ENCODE data around the gene RPL7A. TPM values are rescaled to one million over a fixed set of nuclear protein-coding genes. Genes with fewer than 3 reads are reported as not detected.
"Not testable (repeated sequence)": the region's sequence is repeated elsewhere in the genome, so short reads cannot be mapped to it uniquely, and the experiment has no call there.

The RPL7A gene
- total and polyA plus RNA-seq, 9 donors: 3,805 to 6,397 (median 4,279) TPM

DNA sequence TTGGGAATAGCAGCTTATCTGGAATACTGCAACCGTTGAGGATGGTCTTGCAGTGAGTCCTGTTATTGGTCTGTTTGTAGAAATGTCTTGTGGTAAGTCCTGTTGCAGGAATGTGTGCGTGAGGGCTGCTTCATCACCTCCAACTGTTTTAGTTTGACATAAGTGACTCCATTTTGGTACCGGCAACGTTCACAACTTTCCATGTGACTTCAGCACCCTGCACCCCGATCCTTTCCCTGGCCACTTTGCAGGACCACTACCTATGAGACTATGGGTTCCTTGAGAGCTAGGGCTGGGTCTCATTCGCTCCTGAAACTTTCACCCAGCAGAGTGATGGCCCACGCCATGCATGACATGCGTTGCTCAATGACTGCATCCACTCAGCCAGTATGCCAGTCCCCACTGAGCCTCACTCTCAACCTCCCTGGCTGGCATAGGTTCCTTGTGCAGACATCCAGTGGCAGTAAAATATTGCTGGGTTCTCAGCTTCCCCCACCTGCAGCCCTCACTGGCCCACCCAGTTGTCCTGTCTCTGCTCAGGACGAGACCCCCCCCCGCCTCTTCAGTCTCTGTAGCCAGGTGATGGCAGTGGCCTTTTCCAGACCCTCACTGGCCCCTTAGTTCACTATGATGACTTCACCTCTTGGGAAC lies 20.1 kb upstream of the RPL7A start:
- no peaks in the 10 kb centered on the region for H3K27me3 ChIP-seq
- TF ChIP-seq EP300 (IDR thresholded peaks at IDR 0.05) (no peak), CTCF (IDR thresholded peaks at IDR 0.05) (no peak), POLR2A (IDR thresholded peaks at IDR 0.05) (no peak)
- intact Hi-C loops (cut with DNase I): loop anchor here in 2 of 4 donors (5.0 to 10.0 kb wide), 2 partner anchors 141 to 143 kb away; no protein-coding TSS in a partner anchor
- H3K36me3 ChIP-seq: no peaks in the 10 kb centered on the region
- no peaks in the 10 kb centered on the region for H3K9me3 ChIP-seq
- no peak overlapping the region for H3K27ac ChIP-seq
- no peak overlapping the region for H3K4me3 ChIP-seq
- peak in 1 of 5 donors; percentile 22 for DNase-seq
- 86 to 88% (median 88%) methylated on average over 10 of the region's 10 CpGs for WGBS, 3 donors
- H3K4me1 ChIP-seq (ENCODE audit: insufficient read depth): no peaks in the 10 kb centered on the region

DNA sequence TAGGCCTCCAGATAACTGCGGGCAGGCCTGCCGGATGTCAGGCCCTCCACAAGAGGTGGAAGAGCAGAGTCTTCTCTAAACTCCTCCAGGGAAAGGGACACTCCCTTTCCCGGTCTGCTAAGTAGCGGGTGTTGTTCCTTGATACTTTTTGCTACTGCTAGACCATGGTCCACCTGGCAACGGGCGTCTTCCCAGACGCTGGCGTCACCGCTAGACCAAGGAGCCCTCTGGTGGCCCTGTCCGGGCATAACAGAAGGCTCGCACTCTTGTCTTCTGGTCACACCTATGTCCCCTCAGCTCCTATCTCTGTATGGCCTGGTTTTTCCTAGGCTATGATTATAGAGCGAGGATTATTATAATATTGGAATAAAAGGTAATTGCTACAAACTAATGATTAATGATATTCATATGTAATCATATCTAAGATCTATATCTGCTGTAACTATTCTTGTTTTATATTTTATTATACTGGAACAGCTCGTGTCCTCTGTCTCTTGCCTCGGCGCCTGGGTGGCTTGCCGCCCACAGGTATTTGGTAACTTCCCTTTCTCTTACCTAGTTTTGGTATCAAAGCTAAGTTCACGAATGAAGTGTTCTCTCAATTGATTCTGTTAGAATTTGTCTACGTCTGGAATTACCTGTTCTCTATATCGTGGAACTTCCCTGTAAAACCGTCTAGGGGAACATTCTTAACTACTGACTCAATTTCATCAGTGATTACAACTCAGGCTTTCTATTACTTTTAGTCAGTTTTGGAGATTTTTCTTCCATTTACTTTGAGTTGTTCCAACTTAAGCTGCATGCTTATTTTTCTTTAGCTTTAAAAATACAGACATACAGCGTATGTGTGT lies 18.5 kb upstream of the RPL7A start:
- not testable (repeated sequence) for H3K9me3 ChIP-seq; H3K27me3 ChIP-seq; H3K4me1 ChIP-seq (ENCODE audit: insufficient read depth); H3K36me3 ChIP-seq; H3K27ac ChIP-seq; H3K4me3 ChIP-seq
- TF ChIP-seq CTCF (IDR thresholded peaks at IDR 0.05): peak; percentile 21 to 58 (median 46)
- WGBS, 3 donors: 49 to 55% (median 52%) methylated on average over 21 of the region's 21 CpGs
- intact Hi-C loops (cut with DNase I): loop anchor here (5.0 to 10.0 kb wide), 3 partner anchors 142 to 147 kb away; no protein-coding TSS in a partner anchor
- DNase-seq: peak in 3 of 5 donors; percentile 47 to 66 (median 57)

DNA sequence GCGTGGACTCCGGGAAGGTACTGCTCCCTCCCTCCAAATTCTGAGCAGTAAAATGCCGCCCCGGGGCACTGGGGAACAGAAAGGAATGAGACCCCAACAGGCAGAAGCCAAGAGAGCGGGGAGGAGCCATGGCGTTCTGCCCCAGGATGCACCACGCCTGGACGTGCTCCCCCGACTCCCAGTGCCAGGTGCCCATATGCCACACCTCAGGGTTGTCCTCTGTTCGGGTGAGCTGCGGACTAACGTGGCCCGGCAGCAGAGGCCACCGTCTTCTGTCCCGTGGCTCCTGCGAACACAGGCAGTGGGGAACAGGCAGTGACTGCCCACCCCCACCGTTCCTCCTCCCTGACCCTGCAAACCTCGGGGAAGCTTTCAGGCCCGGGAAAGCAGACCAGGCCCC lies 16.8 kb upstream of the RPL7A start:
- H3K27me3 ChIP-seq: no peaks in the 10 kb centered on the region
- no peak overlapping the region for H3K27ac ChIP-seq
- intact Hi-C loops (cut with DNase I): loop anchor here in 2 of 4 donors (5.0 kb wide), 2 partner anchors 144 to 149 kb away; no protein-coding TSS in a partner anchor
- peaks cover 3% of the 10 kb centered on the region for H3K4me1 ChIP-seq (ENCODE audit: insufficient read depth)
- H3K4me3 ChIP-seq: no peak overlapping the region
- no peaks in the 10 kb centered on the region for H3K9me3 ChIP-seq
- no peaks in the 10 kb centered on the region for H3K36me3 ChIP-seq
- TF ChIP-seq CTCF (IDR thresholded peaks at IDR 0.05) (no peak), POLR2A (IDR thresholded peaks at IDR 0.05) (no peak), EP300 (IDR thresholded peaks at IDR 0.05) (no peak)
- WGBS, 3 donors: 70 to 84% (median 78%) methylated on average over 19 of the region's 19 CpGs
- peak in 2 of 5 donors; percentile 20 to 33 for DNase-seq

GRCh38 chr9:133331641-133332380 lies 16.2 kb upstream of the RPL7A start:
- Histone ChIP-seq H3K27ac (no peak overlapping the region), H3K27me3 (no peaks in the 10 kb centered on the region), H3K4me3 (no peak overlapping the region), H3K9me3 (no peaks in the 10 kb centered on the region), H3K36me3 (no peaks in the 10 kb centered on the region), H3K4me1 (ENCODE audit: insufficient read depth) (peaks cover 5% of the 10 kb centered on the region)
- peak in 2 of 5 donors; percentile 19 to 34 for DNase-seq
- intact Hi-C loops (cut with DNase I): loop anchor here in 2 of 4 donors (5.0 kb wide), 2 partner anchors 145 to 150 kb away; no protein-coding TSS in a partner anchor
- WGBS, 3 donors: 92 to 94% (median 92%) methylated on average over 57 of the region's 57 CpGs
- TF ChIP-seq CTCF (IDR thresholded peaks at IDR 0.05) (no peak), EP300 (IDR thresholded peaks at IDR 0.05) (no peak), POLR2A (IDR thresholded peaks at IDR 0.05) (no peak)
